B cell (primary cell): ENCODE results near the gene CDYL. TPM values are rescaled to one million over a fixed set of nuclear protein-coding genes. Genes with fewer than 3 reads are reported as not detected.

Experiments
- ATAC-seq: fragments of 200-7000 bp; cut with Tn5 transposase; one replicate; pipeline ENCODE4 v1.10.0; 2021; ENCODE audit warnings: low read depth, mild to moderate bottlenecking, moderate number of reproducible peaks, moderate library complexity
- CTCF ChIA-PET: fragments of 350-600 bp; sonication (Branson Sonifier 250); formaldehyde crosslinking; loops from one replicate; lab custom pipeline; 2021; ENCODE audit warnings: antibody characterized with exemption, inconsistent platforms; lab: Charles Lee
- POLR2A ChIA-PET: fragments of 350-600 bp; sonication (Branson Sonifier 250); formaldehyde crosslinking; loops from one replicate; lab custom pipeline; 2021; ENCODE audit warnings: antibody characterized with exemption; lab: Charles Lee
- DNase-seq: peaks from one replicate; pipeline ENCODE4 v3.0.0; 2013
- H2AFZ ChIP-seq: 2 replicates; pipeline ENCODE4 v1.6.1; 2012; ENCODE audit warnings: mild to moderate bottlenecking, low read depth, low read length; ENCODE audit not compliant: insufficient read depth, poor library complexity, severe bottlenecking
- H3K27ac ChIP-seq, 2 donors: 1 replicate in 1 of 2; 2 replicates in 1 of 2; pipeline ENCODE4 v1.5.1; 2012 to 2013; ENCODE audit warnings: low read length in 2 of 2, mild to moderate bottlenecking in 2 of 2, moderate library complexity in 1 of 2
- H3K27me3 ChIP-seq, 4 experiments: fragments of 200-600 bp in 1 of 4; sonication (generic) in 1 of 4; replicated peaks in 1 of 4; 1 replicate in 2 of 4; 2 replicates in 2 of 4; pipeline versions ENCODE4 v1.6.1 to v1.7.0; 2013 to 2016; ENCODE audit warnings: low read length in 3 of 4, mild to moderate bottlenecking in 2 of 4, mixed read lengths in 1 of 4, moderate library complexity in 1 of 4; ENCODE audit not compliant: insufficient read depth in 4 of 4, control insufficient read depth in 3 of 4; ENCODE audit errors: control extremely low read depth in 1 of 4
- H3K36me3 ChIP-seq, 2 experiments: replicated peaks in 1 of 2; 1 replicate in 1 of 2; 2 replicates in 1 of 2; pipeline versions ENCODE4 v1.6.1 to v1.7.1; 2013; ENCODE audit warnings: low read length in 1 of 2; ENCODE audit not compliant: insufficient read depth in 2 of 2, control insufficient read depth in 1 of 2; ENCODE audit errors: control extremely low read depth in 1 of 2, extremely low read depth in 1 of 2
- H3K4me1 ChIP-seq, 2 donors: fragments of 200-600 bp in 1 of 2; sonication (generic) in 1 of 2; 1 replicate in 1 of 2; 2 replicates in 1 of 2; pipeline versions ENCODE4 v1.5.1 to v1.6.1; 2013 to 2017; ENCODE audit warnings: low read length in 2 of 2; ENCODE audit not compliant: control insufficient read depth in 2 of 2, insufficient read depth in 2 of 2
- H3K4me2 ChIP-seq: replicated peaks from 2 replicates; pipeline ENCODE3; 2012; ENCODE audit warnings: mild to moderate bottlenecking, low read depth, low read length; ENCODE audit not compliant: poor library complexity, severe bottlenecking
- H3K4me3 ChIP-seq, 5 experiments: fragments of 200-600 bp in 1 of 5; sonication (generic) in 1 of 5; 1 replicate in 3 of 5; 2 replicates in 2 of 5; pipeline versions ENCODE4 v1.5.1 to v1.7.0; 2011 to 2016; ENCODE audit warnings: low read length in 4 of 5, mild to moderate bottlenecking in 4 of 5, low read depth in 2 of 5, control low read depth in 1 of 5, moderate library complexity in 1 of 5; ENCODE audit not compliant: insufficient read depth in 1 of 5; ENCODE audit errors: control extremely low read depth in 1 of 5, extremely low read depth in 1 of 5
- H3K79me2 ChIP-seq: fragments of 200-600 bp; sonication (generic); one replicate; pipeline ENCODE4 v1.6.0; 2016; ENCODE audit warnings: low read length; ENCODE audit not compliant: control insufficient read depth, insufficient read depth
- H3K9ac ChIP-seq: fragments of 200-600 bp; sonication (generic); 2 replicates; pipeline ENCODE4 v1.6.1; 2017; ENCODE audit warnings: mild to moderate bottlenecking, low read length, moderate library complexity
- H3K9me3 ChIP-seq, 3 donors: one replicate each; pipeline versions ENCODE4 v1.6.1 to v1.7.1; 2013; ENCODE audit warnings: low read length in 2 of 3; ENCODE audit not compliant: control insufficient read depth in 2 of 3, insufficient read depth in 1 of 3; ENCODE audit errors: control extremely low read depth in 1 of 3
- H4K20me1 ChIP-seq: 2 replicates; pipeline ENCODE4 v1.6.0; 2012; ENCODE audit warnings: mild to moderate bottlenecking, low read length; ENCODE audit not compliant: insufficient read depth, control insufficient read depth, poor library complexity, severe bottlenecking
- H3K27ac Mint-ChIP-seq: one replicate; pipeline ENCODE4 v1.8.0; 2021; ENCODE audit warnings: mixed read lengths
- H3K27me3 Mint-ChIP-seq: one replicate; pipeline ENCODE4 v1.8.0; 2021; ENCODE audit warnings: mixed read lengths
- H3K4me1 Mint-ChIP-seq: one replicate; pipeline ENCODE4 v1.8.0; 2021; ENCODE audit warnings: mixed read lengths
- H3K4me3 Mint-ChIP-seq: one replicate; pipeline ENCODE4 v1.8.0; 2021; ENCODE audit warnings: mixed read lengths
- H3K9me3 Mint-ChIP-seq: one replicate; pipeline ENCODE4 v1.8.0; 2022; ENCODE audit warnings: mixed read lengths; ENCODE audit not compliant: insufficient read depth
- CTCF ChIP-seq: fragments of 200-600 bp; IDR thresholded peaks from one replicate; pipeline ENCODE4 v1.8.0; 2022; ENCODE audit warnings: antibody characterized with exemption, mild to moderate bottlenecking
- EZH2 ChIP-seq: IDR thresholded peaks from 2 replicates; pipeline ENCODE4 v1.6.1; 2012; ENCODE audit warnings: borderline replicate concordance, low read depth, mild to moderate bottlenecking, moderate library complexity, low read length; ENCODE audit not compliant: insufficient read depth, poor library complexity, severe bottlenecking
- WGBS: methylation state at CpG from one replicate; pipeline ENCODE4 v1.1.5; 2013; ENCODE audit warnings: missing lambda C conversion rate; ENCODE audit not compliant: insufficient coverage; 5-methylcytosine and 5-hydroxymethylcytosine counted together
- intact Hi-C: fragments of 100-400 bp; cut with micrococcal nuclease; formaldehyde crosslinking; loops from one replicate; pipeline ENCODE4 v1.10.0; 2022
- polyA plus RNA-seq: library from polyadenylated mRNA; depleted of rRNA; stranded (reverse); fragments of >200 nt; gene quantifications from 2 replicates; pipeline ENCODE4 v1.2.3, GENCODE V29; 2012
- total RNA-seq, 2 donors: library from RNA; stranded (reverse); fragments of 120-200 nt in 1 of 2; gene quantifications; 1 replicate in 1 of 2; 2 replicates in 1 of 2; pipeline versions ENCODE4 v1.2.3 to v1.2.4, GENCODE V29; 2013 to 2022

The CDYL gene
- total and polyA plus RNA-seq, 2 donors (not counting 1 experiment from before 2014, with no cell fraction given) = 15.6 to 63.0 TPM

GRCh38 chr6:4808396-4808795 lies 32.2 kb downstream of the CDYL start:
- Histone ChIP-seq H3K9me3 (no peaks in the 10 kb centered on the region), H4K20me1 (peaks cover 89% of the 10 kb centered on the region), H3K27ac (no peak overlapping the region), H3K27me3 (no peaks in the 10 kb centered on the region), H3K4me2 (no peak overlapping the region), H3K9ac (no peak overlapping the region), H3K79me2 (peaks cover 98% of the 10 kb centered on the region), H2AFZ (no peak overlapping the region), H3K36me3 (peaks cover 0 to 6% of the 10 kb centered on the region in 2 experiments), H3K4me3 (no peak overlapping the region), H3K4me1 (peaks cover 23 to 30% of the 10 kb centered on the region in 2 donors)
- intact Hi-C loops = no loop called here
- H3K4me3 Mint-ChIP-seq = no peak overlapping the region
- no peaks in the 10 kb centered on the region for H3K27me3 Mint-ChIP-seq
- POLR2A ChIA-PET = no interaction called here
- no peak for ATAC-seq
- peaks cover 71% of the 10 kb centered on the region for H3K4me1 Mint-ChIP-seq
- no peak for TF ChIP-seq EZH2
- no peak for TF ChIP-seq CTCF
- peaks cover 5% of the 10 kb centered on the region for H3K9me3 Mint-ChIP-seq
- CTCF ChIA-PET = interaction anchor here (2.1 kb wide), 1 partner anchor 18 kb away, joined by 4 read pairs; no protein-coding TSS in a partner anchor
- H3K27ac Mint-ChIP-seq = no peak overlapping the region
- 100% methylated on average over 4 of the region's 6 CpGs for WGBS
- no peak for DNase-seq

- peaks cover 98% of the 10 kb centered on the region for H3K79me2 ChIP-seq
- peaks cover 71% of the 10 kb centered on the region for H3K4me1 Mint-ChIP-seq
- H2AFZ ChIP-seq = no peak overlapping the region
- ChIA-PET CTCF (interaction anchor here (0.7 to 1.1 kb wide), 2 partner anchors 8 to 12 kb away, joined by 3 read pairs; no protein-coding TSS in a partner anchor), POLR2A (no interaction called here)
- H3K9me3 Mint-ChIP-seq = peaks cover 5% of the 10 kb centered on the region
- ATAC-seq = no peak
- no peak overlapping the region for H3K9ac ChIP-seq
- intact Hi-C loops = no loop called here
- peaks cover 84% of the 10 kb centered on the region for H4K20me1 ChIP-seq
- 100% methylated on average over 1 of the region's 5 CpGs for WGBS
- no peak overlapping the region for H3K4me3 ChIP-seq
- peaks cover 0 to 6% of the 10 kb centered on the region in 2 experiments for H3K36me3 ChIP-seq
- peaks cover 29 to 33% of the 10 kb centered on the region in 2 donors for H3K4me1 ChIP-seq
- TF ChIP-seq CTCF = no peak
- no peak for TF ChIP-seq EZH2
- no peaks in the 10 kb centered on the region for H3K9me3 ChIP-seq
- H3K4me2 ChIP-seq = peak overlapping the region; percentile 29
- H3K4me3 Mint-ChIP-seq = peak overlapping the region; percentile 42
- no peak overlapping the region for H3K27ac Mint-ChIP-seq
- no peak overlapping the region for H3K27ac ChIP-seq
- no peaks in the 10 kb centered on the region for H3K27me3 Mint-ChIP-seq
- H3K27me3 ChIP-seq = no peaks in the 10 kb centered on the region
- DNase-seq = no peak
Observed at GRCh38 chr6:4809999-4810918, 34.1 kb downstream of the CDYL start.
